Trophoblast cell (in vitro differentiated cells and primary cell): Measurements from ENCODE around the gene CCDC92.

Experiments
- DNase-seq, 2 donors: peaks; one replicate each; pipeline ENCODE4 v3.0.0-alpha.2; 2016
- H2AFZ ChIP-seq: 2 replicates; pipeline ENCODE4 v1.6.1; 2013; ENCODE audit warnings: low read length, moderate library complexity, mild to moderate bottlenecking; ENCODE audit not compliant: insufficient read depth, poor library complexity
- H2AK5ac ChIP-seq: 2 replicates; pipeline ENCODE4 v1.6.1; 2013; ENCODE audit warnings: mild to moderate bottlenecking, low read length
- H2BK120ac ChIP-seq: 2 replicates; pipeline ENCODE4 v1.6.1; 2013; ENCODE audit warnings: low read length, mild to moderate bottlenecking, moderate library complexity; ENCODE audit not compliant: insufficient read depth, poor library complexity
- H2BK12ac ChIP-seq: 2 replicates; pipeline ENCODE4 v1.6.1; 2013; ENCODE audit warnings: mild to moderate bottlenecking, low read length, moderate library complexity
- H2BK5ac ChIP-seq: 2 replicates; pipeline ENCODE4 v1.6.1; 2013; ENCODE audit warnings: low read length, low read depth, moderate library complexity, mild to moderate bottlenecking; ENCODE audit not compliant: poor library complexity
- H3K14ac ChIP-seq: 2 replicates; pipeline ENCODE4 v1.6.1; 2013; ENCODE audit warnings: mild to moderate bottlenecking, low read length
- H3K18ac ChIP-seq: 2 replicates; pipeline ENCODE4 v1.6.1; 2013; ENCODE audit warnings: mild to moderate bottlenecking, low read length
- H3K23ac ChIP-seq: 2 replicates; pipeline ENCODE4 v1.6.1; 2013; ENCODE audit warnings: low read length
- H3K27ac ChIP-seq: 2 replicates; pipeline ENCODE4 v1.5.1; 2013; ENCODE audit warnings: low read depth, mild to moderate bottlenecking, inconsistent platforms, low read length, moderate library complexity
- H3K27me3 ChIP-seq: 2 replicates; pipeline ENCODE4 v1.6.1; 2013; ENCODE audit warnings: inconsistent platforms, mild to moderate bottlenecking, low read length, moderate library complexity; ENCODE audit not compliant: insufficient read depth
- H3K36me3 ChIP-seq, 2 experiments: 1 replicate in 1 of 2; 2 replicates in 1 of 2; pipeline ENCODE4 v1.6.1; 2013; ENCODE audit warnings: low read length in 2 of 2, mild to moderate bottlenecking in 2 of 2, moderate library complexity in 1 of 2; ENCODE audit not compliant: insufficient read depth in 2 of 2, control insufficient read depth in 1 of 2
- H3K4ac ChIP-seq: 2 replicates; pipeline ENCODE4 v1.6.1; 2013; ENCODE audit warnings: low read depth, mild to moderate bottlenecking, low read length, moderate library complexity
- H3K4me1 ChIP-seq, 2 experiments: 1 replicate in 1 of 2; 2 replicates in 1 of 2; pipeline ENCODE4 v1.6.1; 2013; ENCODE audit warnings: low read length in 2 of 2, mild to moderate bottlenecking in 2 of 2, moderate library complexity in 1 of 2; ENCODE audit not compliant: insufficient read depth in 2 of 2, control insufficient read depth in 1 of 2
- H3K4me2 ChIP-seq: 2 replicates; pipeline ENCODE4 v1.6.1; 2013; ENCODE audit warnings: inconsistent platforms, mild to moderate bottlenecking, low read length, moderate library complexity
- H3K4me3 ChIP-seq: 2 replicates; pipeline ENCODE4 v1.5.1; 2013; ENCODE audit warnings: mild to moderate bottlenecking, low read depth, low read length, inconsistent platforms
- H3K79me1 ChIP-seq: one replicate; pipeline ENCODE4 v1.6.1; 2013; ENCODE audit warnings: low read length
- H3K79me2 ChIP-seq: 2 replicates; pipeline ENCODE4 v1.6.1; 2013; ENCODE audit warnings: low read length, mild to moderate bottlenecking; ENCODE audit not compliant: control insufficient read depth, insufficient read depth, poor library complexity
- H3K9ac ChIP-seq: 2 replicates; pipeline ENCODE4 v1.6.1; 2013; ENCODE audit warnings: mild to moderate bottlenecking, low read length
- H3K9me3 ChIP-seq: 2 replicates; pipeline ENCODE4 v1.6.1; 2013; ENCODE audit warnings: low read depth, mild to moderate bottlenecking, control low read depth, inconsistent platforms, low read length; ENCODE audit not compliant: insufficient read depth
- H4K12ac ChIP-seq: 2 replicates; pipeline ENCODE4 v1.6.1; 2013; ENCODE audit warnings: low read depth, mild to moderate bottlenecking, low read length, moderate library complexity
- H4K8ac ChIP-seq: 2 replicates; pipeline ENCODE4 v1.6.1; 2013; ENCODE audit warnings: low read depth, mild to moderate bottlenecking, low read length, moderate library complexity
- H4K91ac ChIP-seq: one replicate; pipeline ENCODE4 v1.6.1; 2013; ENCODE audit warnings: low read depth, mild to moderate bottlenecking, low read length, moderate library complexity
- WGBS: extraction: QIAGEN DNeasy Blood & Tissue Kit; methylation state at CpG from one replicate; pipeline ENCODE4 v1.1.7; 2013; ENCODE audit warnings: missing lambda C conversion rate; ENCODE audit not compliant: insufficient read length, insufficient coverage; ENCODE audit errors: extremely low coverage; 5-methylcytosine and 5-hydroxymethylcytosine counted together

CCDC92 gene

DNA sequence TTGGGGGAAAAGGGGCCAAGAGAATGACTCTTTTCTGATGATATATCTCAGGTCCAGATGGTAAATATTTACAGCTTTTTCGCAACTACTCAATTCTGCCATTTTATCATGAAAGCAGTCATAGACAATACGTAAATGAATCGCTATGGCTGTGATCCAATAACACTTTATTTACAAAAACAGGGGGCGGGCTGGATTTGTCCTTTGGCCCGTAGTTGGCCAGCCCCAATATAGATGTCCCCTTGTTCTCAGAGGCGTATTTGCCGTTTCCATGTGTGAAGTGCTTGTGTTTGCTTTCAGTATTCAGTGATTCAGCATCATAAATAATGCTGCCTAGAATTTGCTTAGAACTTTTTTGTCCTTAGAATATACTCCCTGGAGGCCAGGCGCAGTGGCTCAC, 77.2 kb downstream of the CCDC92 start:
- Histone ChIP-seq H3K27me3 (no peaks in the 10 kb centered on the region), H3K14ac (no peak overlapping the region), H2AFZ (no peak overlapping the region)

DNA sequence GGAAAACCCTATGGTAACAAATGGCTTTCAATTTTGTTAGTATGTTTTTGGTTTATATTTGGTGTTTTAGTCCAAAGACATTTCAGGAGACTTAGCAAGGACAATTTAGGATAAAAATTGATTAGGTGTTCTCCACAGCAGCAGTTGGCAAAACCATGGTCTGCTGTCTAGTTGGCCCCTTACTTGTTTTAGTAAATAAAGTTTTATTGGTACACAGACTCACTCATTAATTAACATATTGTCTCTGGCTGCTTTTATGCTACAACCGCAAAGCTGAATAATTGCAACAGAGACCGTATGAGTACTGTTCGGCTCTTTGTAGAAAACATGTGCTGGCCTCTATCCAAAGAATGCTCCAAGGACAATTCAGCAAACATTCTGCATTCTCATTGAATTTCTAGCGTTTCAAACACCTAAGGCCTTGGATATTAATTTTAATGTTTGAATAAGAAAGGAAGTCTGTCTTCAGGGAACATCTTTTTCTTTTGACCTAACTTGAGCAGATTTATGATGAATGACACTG, 77.7 kb downstream of the CCDC92 start:
- H3K4ac ChIP-seq: no peak overlapping the region
- no peak overlapping the region for H2BK5ac ChIP-seq

More for the DNA sequence above, 77.2 kb downstream of the CCDC92 start:
- H4K91ac ChIP-seq: no peak overlapping the region
- H3K4me3 ChIP-seq: no peak overlapping the region
- H3K4me2 ChIP-seq: no peak overlapping the region
- H2BK120ac ChIP-seq: no peak overlapping the region
- H2BK12ac ChIP-seq: no peak overlapping the region
- WGBS: no CpG with 5 or more reads among the region's 8 CpGs
- DNase-seq: no peak
- H3K4me1 ChIP-seq: no peaks in the 10 kb centered on the region
- no peak overlapping the region for H3K27ac ChIP-seq
- no peaks in the 10 kb centered on the region for H3K79me2 ChIP-seq
- no peak overlapping the region for H4K12ac ChIP-seq
- H3K18ac ChIP-seq: no peak overlapping the region
- no peak overlapping the region for H2BK5ac ChIP-seq
- H3K36me3 ChIP-seq: no peaks in the 10 kb centered on the region
- no peak overlapping the region for H3K9ac ChIP-seq
- no peak overlapping the region for H4K8ac ChIP-seq
- no peak overlapping the region for H2AK5ac ChIP-seq
- no peaks in the 10 kb centered on the region for H3K9me3 ChIP-seq
- no peak overlapping the region for H3K4ac ChIP-seq
- H3K23ac ChIP-seq: no peak overlapping the region
- no peaks in the 10 kb centered on the region for H3K79me1 ChIP-seq

GRCh38 chr12:123893276-123893675, 79.4 kb downstream of the CCDC92 start:
- no peaks in the 10 kb centered on the region for H3K27me3 ChIP-seq
- no peak overlapping the region for H2BK12ac ChIP-seq
- H4K91ac ChIP-seq: no peak overlapping the region
- H3K4me2 ChIP-seq: no peak overlapping the region
- H3K18ac ChIP-seq: no peak overlapping the region
- no peak overlapping the region for H4K12ac ChIP-seq
- no peak for DNase-seq
- H2AFZ ChIP-seq: no peak overlapping the region
- no peak overlapping the region for H4K8ac ChIP-seq
- no peaks in the 10 kb centered on the region for H3K9me3 ChIP-seq
- H3K79me1 ChIP-seq: no peaks in the 10 kb centered on the region
- H2BK120ac ChIP-seq: no peak overlapping the region
- H3K4ac ChIP-seq: no peak overlapping the region
- no peak overlapping the region for H3K4me3 ChIP-seq
- H3K27ac ChIP-seq: no peak overlapping the region
- no peak overlapping the region for H3K23ac ChIP-seq
- no CpG with 5 or more reads among the region's 9 CpGs for WGBS
- no peak overlapping the region for H2AK5ac ChIP-seq
- H3K9ac ChIP-seq: no peak overlapping the region
- no peak overlapping the region for H2BK5ac ChIP-seq
- no peaks in the 10 kb centered on the region for H3K79me2 ChIP-seq
- H3K14ac ChIP-seq: no peak overlapping the region
- no peaks in the 10 kb centered on the region for H3K4me1 ChIP-seq
- H3K36me3 ChIP-seq: no peaks in the 10 kb centered on the region

More for the DNA sequence above, 77.7 kb downstream of the CCDC92 start:
- no peak overlapping the region for H2BK12ac ChIP-seq
- H3K36me3 ChIP-seq: no peaks in the 10 kb centered on the region
- no peak overlapping the region for H3K18ac ChIP-seq
- no peak for DNase-seq
- no peaks in the 10 kb centered on the region for H3K79me2 ChIP-seq
- H2BK120ac ChIP-seq: no peak overlapping the region
- H3K23ac ChIP-seq: no peak overlapping the region
- no peak overlapping the region for H2AK5ac ChIP-seq
- H3K4me1 ChIP-seq: no peaks in the 10 kb centered on the region
- H3K9ac ChIP-seq: no peak overlapping the region
- H3K4me2 ChIP-seq: no peak overlapping the region
- WGBS: no CpG with 5 or more reads among the region's 4 CpGs
- H3K14ac ChIP-seq: no peak overlapping the region
- H4K12ac ChIP-seq: no peak overlapping the region
- H4K91ac ChIP-seq: no peak overlapping the region
- no peak overlapping the region for H2AFZ ChIP-seq
- no peak overlapping the region for H3K4me3 ChIP-seq
- H3K79me1 ChIP-seq: no peaks in the 10 kb centered on the region
- H3K27ac ChIP-seq: no peak overlapping the region
- no peaks in the 10 kb centered on the region for H3K27me3 ChIP-seq
- no peak overlapping the region for H4K8ac ChIP-seq
- no peaks in the 10 kb centered on the region for H3K9me3 ChIP-seq

DNA sequence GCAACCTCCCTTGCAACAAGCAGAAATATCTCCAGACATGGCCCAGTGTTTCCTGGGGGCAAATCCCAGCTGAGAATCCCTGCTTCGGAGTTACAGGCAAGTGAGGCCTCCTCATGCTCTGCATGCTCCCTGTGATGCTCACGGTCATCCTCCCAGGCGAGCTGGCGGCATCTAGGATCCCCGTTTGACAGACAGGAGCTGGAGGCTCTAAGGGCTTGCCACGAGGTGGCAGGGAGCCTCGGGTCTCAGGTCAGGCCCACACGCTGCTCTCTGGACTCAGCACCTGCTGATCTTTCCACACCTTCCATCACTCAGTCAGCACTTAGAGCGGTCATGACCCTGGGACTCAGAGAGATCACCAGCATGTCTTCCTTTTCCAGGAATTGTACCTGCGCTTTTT, 79.8 kb downstream of the CCDC92 start:
- H3K79me2 ChIP-seq: no peaks in the 10 kb centered on the region
- no peak overlapping the region for H2BK12ac ChIP-seq
- WGBS: no CpG with 5 or more reads among the region's 10 CpGs

More for the DNA sequence above, 79.8 kb downstream of the CCDC92 start:
- H3K23ac ChIP-seq: no peak overlapping the region
- H3K4ac ChIP-seq: no peak overlapping the region
- H4K8ac ChIP-seq: no peak overlapping the region
- no peak overlapping the region for H3K9ac ChIP-seq
- H3K4me2 ChIP-seq: no peak overlapping the region
- H3K36me3 ChIP-seq: no peaks in the 10 kb centered on the region
- H4K91ac ChIP-seq: no peak overlapping the region
- no peak overlapping the region for H2BK5ac ChIP-seq
- DNase-seq: no peak
- no peak overlapping the region for H3K27ac ChIP-seq
- no peak overlapping the region for H3K18ac ChIP-seq
- no peak overlapping the region for H2BK120ac ChIP-seq
- no peaks in the 10 kb centered on the region for H3K9me3 ChIP-seq
- H3K4me3 ChIP-seq: no peak overlapping the region
- no peak overlapping the region for H3K14ac ChIP-seq
- H2AFZ ChIP-seq: no peak overlapping the region
- no peak overlapping the region for H4K12ac ChIP-seq
- H3K79me1 ChIP-seq: no peaks in the 10 kb centered on the region
- no peaks in the 10 kb centered on the region for H3K4me1 ChIP-seq
- H2AK5ac ChIP-seq: no peak overlapping the region
- H3K27me3 ChIP-seq: no peaks in the 10 kb centered on the region
